SJCRH30 (cell line): Measurements from ENCODE around the gene TOMM22. TPM values are rescaled to one million over a fixed set of nuclear protein-coding genes. Genes with fewer than 3 reads are reported as not detected.

ENCODE experiments used
- DNase-seq, 2 experiments: peaks; one replicate each; pipeline ENCODE4 v3.0.0-alpha.2; 2015 to 2020
- H3K27ac ChIP-seq: fragments of 250-450 bp; sonication (Bioruptor Pico); 2 replicates; pipeline ENCODE4 v1.5.1; 2020; ENCODE audit warnings: mild to moderate bottlenecking, moderate library complexity
- H3K27me3 ChIP-seq: fragments of 250-450 bp; sonication (Bioruptor Pico); 2 replicates; pipeline ENCODE4 v1.5.1; 2020; ENCODE audit warnings: mild to moderate bottlenecking, moderate library complexity
- H3K36me3 ChIP-seq: fragments of 250-450 bp; sonication (Bioruptor Pico); 2 replicates; pipeline ENCODE4 v1.5.1; 2020; ENCODE audit warnings: mild to moderate bottlenecking, moderate library complexity
- H3K4me1 ChIP-seq: fragments of 250-450 bp; sonication (Bioruptor Pico); 2 replicates; pipeline ENCODE4 v1.5.1; 2020; ENCODE audit warnings: mild to moderate bottlenecking, moderate library complexity
- H3K4me3 ChIP-seq: fragments of 250-450 bp; sonication (Bioruptor Pico); 2 replicates; pipeline ENCODE4 v1.5.1; 2020; ENCODE audit warnings: mild to moderate bottlenecking, moderate library complexity
- H3K9me3 ChIP-seq: fragments of 250-450 bp; sonication (Bioruptor Pico); replicated peaks from 2 replicates; pipeline ENCODE4 v1.5.1; 2020; ENCODE audit warnings: mild to moderate bottlenecking, moderate library complexity
- total RNA-seq: library from RNA; depleted of rRNA; stranded (reverse); fragments of >200 nt; shearing (Covaris generic); gene quantifications from 2 replicates; pipeline ENCODE4 v1.2.3, GENCODE V29; 2014

The TOMM22 gene
- total RNA-seq, 1 experiment from 2014 or later: 79.0 TPM

DNA sequence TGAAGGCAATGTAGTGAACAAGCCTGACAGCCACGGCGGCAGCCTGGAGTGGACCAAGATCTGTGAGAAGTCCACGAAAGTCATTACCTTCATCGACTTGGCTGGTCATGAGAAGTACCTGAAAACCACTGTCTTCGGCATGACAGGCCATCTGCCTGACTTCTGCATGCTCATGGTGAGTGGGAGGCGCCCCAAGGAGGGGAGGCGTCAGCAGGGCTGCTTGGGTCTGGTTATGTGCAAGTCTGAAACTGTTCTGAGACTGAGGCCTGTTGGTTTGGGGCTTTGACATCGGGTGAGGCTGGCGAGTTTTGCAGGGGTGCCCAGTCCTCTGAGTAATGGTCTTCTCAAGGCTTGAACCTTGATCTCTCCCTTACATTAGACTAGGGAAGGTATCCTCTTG lies 35.1 kb downstream of the TOMM22 start:
- Histone ChIP-seq H3K4me3 (no peak overlapping the region), H3K36me3 (peaks cover 11% of the 10 kb centered on the region), H3K4me1 (peaks cover 6% of the 10 kb centered on the region; the same call in 1 of the 2 replicates), H3K9me3 (no peaks in the 10 kb centered on the region), H3K27ac (no peak overlapping the region), H3K27me3 (no peaks in the 10 kb centered on the region)
- DNase-seq: no peak

DNA sequence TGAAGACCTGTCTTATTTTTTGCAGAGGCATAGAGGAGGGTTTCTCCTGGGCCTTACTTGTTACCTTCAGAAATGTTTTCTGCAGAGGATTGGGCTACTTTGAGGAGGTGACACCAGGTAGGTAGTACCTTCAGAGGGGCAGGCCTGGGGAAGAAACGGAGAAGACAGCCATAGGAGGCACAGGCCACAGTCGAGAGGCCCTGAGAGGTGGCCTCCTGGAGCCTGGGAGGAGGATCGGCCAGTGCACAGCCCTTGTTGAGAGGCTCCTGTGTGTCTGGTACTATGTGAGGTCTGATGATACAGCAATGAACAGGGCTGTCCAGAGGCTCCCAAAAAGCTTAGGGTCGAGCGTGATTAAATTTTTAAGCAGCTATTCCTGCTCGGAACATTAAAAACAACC lies 35.5 kb downstream of the TOMM22 start:
- Histone ChIP-seq H3K4me3 (no peak overlapping the region), H3K4me1 (peaks cover 6% of the 10 kb centered on the region; the same call in 1 of the 2 replicates), H3K27ac (no peak overlapping the region), H3K27me3 (no peaks in the 10 kb centered on the region), H3K9me3 (no peaks in the 10 kb centered on the region), H3K36me3 (peaks cover 16% of the 10 kb centered on the region)
- DNase-seq: no peak

DNA sequence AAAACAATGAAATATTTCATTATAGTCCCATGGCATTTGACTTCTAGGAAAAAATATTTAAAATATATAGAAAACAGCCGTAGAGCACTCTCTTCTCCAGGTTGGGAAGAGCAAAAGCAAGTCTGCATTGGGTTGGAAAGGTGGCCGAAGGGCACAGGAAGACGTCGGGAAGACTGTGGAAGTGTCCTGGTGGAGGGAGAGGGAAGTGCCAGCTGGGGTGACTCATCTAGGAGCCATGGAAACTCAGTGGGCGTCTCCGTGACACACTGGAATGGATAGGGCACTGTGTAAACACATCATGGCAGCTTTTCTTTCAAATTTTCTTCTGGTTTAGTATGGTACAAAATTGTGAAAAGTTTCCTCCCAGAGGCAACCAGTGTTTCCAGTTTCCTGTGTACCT lies 36.7 kb downstream of the TOMM22 start:
- Histone ChIP-seq H3K4me3 (no peak overlapping the region), H3K27ac (no peak overlapping the region), H3K4me1 (peaks cover 6% of the 10 kb centered on the region; the same call in 1 of the 2 replicates), H3K9me3 (no peaks in the 10 kb centered on the region), H3K27me3 (no peaks in the 10 kb centered on the region), H3K36me3 (peaks cover 22% of the 10 kb centered on the region)
- peak; percentile 48 to 57 for DNase-seq

DNA sequence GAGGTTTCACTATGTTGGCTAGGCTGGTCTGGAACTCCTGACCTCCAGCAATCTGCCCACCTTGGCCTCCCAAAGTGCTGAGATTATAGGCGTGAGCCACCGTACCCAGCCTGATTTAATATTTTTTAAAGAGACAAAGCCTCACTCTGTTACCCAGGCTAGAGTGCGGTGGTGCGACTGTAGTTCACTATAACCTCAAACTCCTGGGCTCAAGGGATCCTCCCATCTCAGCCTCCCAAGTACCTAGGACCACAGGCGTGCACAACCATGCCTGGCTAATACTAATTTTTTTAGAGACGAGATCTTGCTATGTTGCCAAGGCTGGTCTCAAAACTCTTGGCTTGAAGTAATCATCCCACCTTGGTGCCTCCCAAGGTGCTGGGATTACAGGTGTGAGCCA lies 37.4 kb downstream of the TOMM22 start:
- Histone ChIP-seq H3K4me3 (no peak overlapping the region), H3K27ac (no peak overlapping the region), H3K9me3 (no peaks in the 10 kb centered on the region), H3K36me3 (peaks cover 24% of the 10 kb centered on the region), H3K4me1 (peaks cover 6% of the 10 kb centered on the region; the same call in 1 of the 2 replicates), H3K27me3 (no peaks in the 10 kb centered on the region)
- DNase-seq: no peak

DNA sequence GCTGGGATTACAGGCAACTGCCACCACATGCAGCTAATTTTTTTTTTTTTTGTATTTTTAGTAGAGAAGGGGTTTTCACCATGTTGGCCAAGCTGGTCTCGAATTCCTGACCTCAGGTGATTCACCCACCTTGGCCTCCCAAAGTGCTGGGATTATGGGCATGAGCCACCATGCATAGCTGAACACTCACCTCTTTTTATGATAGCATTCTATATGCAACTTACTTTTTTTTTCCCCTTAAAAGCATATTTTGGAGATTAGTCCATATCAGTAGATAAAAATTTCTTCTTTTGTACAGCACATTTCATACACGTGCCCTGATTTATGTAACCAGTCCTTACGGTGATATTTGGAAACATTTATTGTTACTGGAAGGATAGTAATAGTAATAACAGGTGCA lies 38.6 kb downstream of the TOMM22 start:
- Histone ChIP-seq H3K4me3 (no peak overlapping the region), H3K27ac (no peak overlapping the region), H3K4me1 (peaks cover 6% of the 10 kb centered on the region; the same call in 1 of the 2 replicates), H3K36me3 (peaks cover 27% of the 10 kb centered on the region), H3K27me3 (no peaks in the 10 kb centered on the region), H3K9me3 (no peaks in the 10 kb centered on the region)
- DNase-seq: no peak

DNA sequence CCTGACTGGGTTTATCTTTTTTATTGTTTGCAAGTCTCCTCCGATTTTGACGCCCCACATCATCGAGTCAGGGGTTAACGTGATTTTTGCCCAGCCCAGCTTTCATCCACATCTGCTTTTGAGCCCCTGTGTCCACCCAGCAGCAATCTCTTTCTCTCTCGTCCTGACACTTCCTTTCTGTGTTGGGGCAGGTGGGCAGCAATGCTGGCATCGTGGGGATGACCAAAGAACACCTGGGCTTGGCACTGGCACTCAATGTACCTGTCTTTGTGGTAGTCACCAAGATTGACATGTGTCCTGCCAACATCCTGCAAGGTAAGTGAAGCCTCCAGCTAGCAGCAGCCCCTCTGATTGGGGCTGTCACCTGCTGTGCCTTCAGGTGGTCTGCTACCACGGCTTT lies 39.8 kb downstream of the TOMM22 start:
- DNase-seq: no peak
- peaks cover 6% of the 10 kb centered on the region; the same call in 1 of the 2 replicates for H3K4me1 ChIP-seq
- H3K27me3 ChIP-seq: no peaks in the 10 kb centered on the region
- H3K4me3 ChIP-seq: no peak overlapping the region
- no peak overlapping the region for H3K27ac ChIP-seq
- peaks cover 34% of the 10 kb centered on the region for H3K36me3 ChIP-seq
- no peaks in the 10 kb centered on the region for H3K9me3 ChIP-seq

DNA sequence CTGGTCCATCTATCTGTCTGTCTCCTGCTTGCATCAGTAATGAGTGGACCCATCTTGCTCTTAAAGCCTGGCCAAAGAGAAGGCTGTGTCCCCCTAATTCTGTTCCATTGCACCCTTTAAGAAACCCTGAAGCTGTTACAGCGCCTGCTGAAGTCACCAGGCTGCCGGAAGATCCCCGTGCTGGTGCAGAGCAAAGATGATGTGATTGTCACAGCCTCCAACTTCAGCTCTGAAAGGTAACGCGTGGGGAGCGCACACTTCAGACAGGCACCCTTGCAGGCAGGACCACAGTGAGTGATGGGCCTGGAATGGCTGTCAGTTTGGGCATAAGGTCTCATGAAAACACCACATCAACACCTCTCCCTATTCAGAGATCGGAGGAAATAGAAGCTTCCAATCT lies 42.4 kb downstream of the TOMM22 start:
- Histone ChIP-seq H3K27me3 (no peaks in the 10 kb centered on the region), H3K4me3 (no peak overlapping the region), H3K9me3 (no peaks in the 10 kb centered on the region), H3K4me1 (no peaks in the 10 kb centered on the region), H3K27ac (no peak overlapping the region), H3K36me3 (peaks cover 44% of the 10 kb centered on the region)
- no peak for DNase-seq

DNA sequence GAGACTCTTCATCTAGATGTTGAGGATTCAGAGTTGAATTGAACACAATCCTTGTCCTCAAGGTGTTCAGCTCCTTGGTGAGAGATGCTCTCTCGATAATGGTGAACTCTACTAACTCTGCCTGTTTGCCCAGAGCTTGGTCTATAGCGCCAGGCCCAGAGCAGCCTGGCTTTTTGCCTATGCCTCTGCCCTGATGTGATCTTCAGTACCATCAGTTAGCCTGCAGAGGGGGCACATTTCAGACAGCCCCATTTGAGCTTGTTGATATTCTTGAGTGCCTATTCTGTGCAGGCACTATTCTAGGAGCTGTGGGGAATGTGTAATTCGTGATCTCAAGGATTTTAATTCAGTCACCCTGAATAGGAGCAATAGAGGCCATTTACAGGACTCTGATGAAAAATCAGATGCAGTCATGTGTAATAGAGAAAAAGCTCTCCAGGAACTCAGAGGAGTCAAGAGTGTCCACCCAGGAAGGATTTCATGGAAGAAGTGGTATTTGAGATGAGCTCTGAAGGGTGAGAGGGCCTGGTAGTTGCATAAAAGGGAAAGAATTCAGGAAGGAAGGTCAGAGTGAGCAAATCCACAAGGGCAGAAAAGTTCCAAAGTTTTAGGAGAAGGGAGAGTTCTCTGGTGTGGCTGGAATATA lies 43.3 kb downstream of the TOMM22 start:
- no peak overlapping the region for H3K27ac ChIP-seq
- no peaks in the 10 kb centered on the region for H3K4me1 ChIP-seq
- H3K9me3 ChIP-seq: no peaks in the 10 kb centered on the region
- no peaks in the 10 kb centered on the region for H3K27me3 ChIP-seq
- H3K36me3 ChIP-seq: peaks cover 44% of the 10 kb centered on the region
- no peak overlapping the region for H3K4me3 ChIP-seq
- DNase-seq: peak in 1 of 2 experiments; percentile 44

DNA sequence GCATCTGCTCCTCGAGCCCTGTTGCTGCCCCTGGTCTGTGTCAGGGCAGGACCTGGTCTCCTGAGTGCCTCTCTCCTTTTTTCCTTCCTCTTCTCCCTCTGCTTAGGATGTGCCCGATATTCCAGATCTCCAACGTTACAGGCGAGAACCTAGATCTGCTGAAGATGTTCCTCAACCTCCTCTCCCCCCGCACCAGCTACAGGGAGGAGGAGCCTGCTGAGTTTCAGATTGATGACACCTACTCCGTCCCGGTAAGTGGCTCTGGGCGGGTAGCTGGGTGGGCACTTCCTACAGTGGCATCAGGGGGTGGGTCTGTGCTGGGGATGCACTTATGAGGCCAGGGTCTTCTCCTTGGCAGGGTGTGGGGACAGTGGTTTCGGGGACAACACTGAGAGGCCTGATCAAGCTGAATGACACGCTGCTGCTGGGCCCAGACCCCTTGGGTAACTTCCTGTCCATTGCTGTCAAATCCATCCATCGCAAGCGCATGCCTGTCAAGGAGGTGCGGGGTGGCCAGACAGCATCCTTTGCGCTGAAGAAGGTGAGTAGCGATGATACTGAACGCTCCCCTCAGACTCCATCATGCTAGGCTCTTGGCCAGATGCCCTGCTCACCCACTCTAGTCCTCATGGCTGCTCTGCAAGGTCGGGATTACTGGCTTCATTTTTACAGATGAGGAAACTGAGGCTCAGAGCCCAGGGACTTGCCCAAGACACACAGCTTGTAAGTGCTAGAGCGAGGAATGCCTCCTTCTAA lies 44.3 kb downstream of the TOMM22 start:
- Histone ChIP-seq H3K9me3 (no peaks in the 10 kb centered on the region), H3K36me3 (peaks cover 39% of the 10 kb centered on the region), H3K27me3 (no peaks in the 10 kb centered on the region), H3K4me1 (no peaks in the 10 kb centered on the region), H3K27ac (no peak overlapping the region), H3K4me3 (no peak overlapping the region)
- no peak for DNase-seq

DNA sequence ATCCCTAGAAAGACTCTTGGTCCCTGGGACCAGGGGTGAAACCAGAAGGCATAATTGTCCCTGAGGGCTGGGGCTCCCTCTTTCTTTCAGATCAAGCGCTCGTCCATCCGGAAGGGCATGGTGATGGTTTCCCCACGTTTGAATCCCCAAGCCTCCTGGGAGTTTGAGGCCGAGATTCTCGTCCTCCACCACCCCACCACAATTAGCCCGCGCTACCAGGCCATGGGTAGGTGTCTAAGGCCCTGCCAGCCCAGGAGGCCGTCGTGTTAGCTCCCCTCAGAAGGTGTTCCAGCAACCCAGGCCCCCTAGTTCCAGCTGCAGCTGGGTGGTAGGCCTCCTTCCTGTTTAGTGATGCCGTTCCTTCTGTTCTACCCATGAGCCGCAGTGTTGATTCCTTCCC lies 45.4 kb downstream of the TOMM22 start:
- Histone ChIP-seq H3K4me3 (no peak overlapping the region), H3K27me3 (no peaks in the 10 kb centered on the region), H3K27ac (no peak overlapping the region), H3K36me3 (peaks cover 41% of the 10 kb centered on the region), H3K4me1 (no peaks in the 10 kb centered on the region), H3K9me3 (no peaks in the 10 kb centered on the region)
- DNase-seq: no peak

DNA sequence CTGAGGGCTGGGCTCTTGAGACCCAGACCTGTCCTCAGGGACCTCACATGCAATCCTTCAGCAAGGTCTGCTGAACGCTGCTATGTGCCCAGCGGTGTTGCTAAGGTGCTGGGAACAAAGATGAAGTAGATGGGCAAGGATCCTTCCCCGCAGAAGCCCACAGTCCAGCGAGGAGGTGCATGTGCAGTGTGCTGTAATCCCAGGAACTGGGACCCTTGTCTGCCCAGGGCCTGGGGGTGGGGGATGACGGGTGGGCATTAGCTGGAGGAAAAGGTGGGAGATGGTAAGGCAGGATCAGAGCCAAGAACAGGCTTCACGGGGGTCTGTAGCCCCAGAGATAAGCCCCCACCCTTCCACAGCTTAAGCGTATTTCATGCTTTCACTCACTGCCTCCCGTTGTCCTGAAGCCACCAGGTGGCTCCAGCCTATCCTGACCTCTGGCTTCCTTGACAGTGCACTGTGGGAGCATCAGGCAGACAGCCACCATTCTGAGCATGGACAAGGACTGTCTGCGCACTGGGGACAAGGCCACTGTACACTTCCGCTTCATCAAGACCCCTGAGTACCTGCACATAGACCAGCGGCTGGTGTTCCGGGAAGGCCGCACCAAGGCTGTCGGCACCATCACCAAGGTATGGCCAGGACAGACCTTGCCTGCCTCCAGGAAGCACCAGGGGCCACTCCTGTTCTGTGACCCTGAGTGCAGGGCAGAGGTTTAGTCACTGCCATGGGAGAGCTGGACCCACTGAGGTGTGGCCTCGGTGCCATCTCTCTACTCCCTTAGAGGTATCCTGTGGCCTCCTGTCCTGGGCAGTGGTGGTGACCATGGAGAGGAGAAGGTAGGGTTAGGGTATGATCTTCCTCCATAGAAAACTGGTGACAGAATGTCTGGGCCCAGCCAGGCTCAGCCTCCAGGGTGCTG lies 46.0 kb downstream of the TOMM22 start:
- Histone ChIP-seq H3K4me3 (no peak overlapping the region), H3K36me3 (peaks cover 38% of the 10 kb centered on the region), H3K9me3 (no peaks in the 10 kb centered on the region), H3K27me3 (no peaks in the 10 kb centered on the region), H3K27ac (no peak overlapping the region), H3K4me1 (no peaks in the 10 kb centered on the region)
- DNase-seq: no peak

DNA sequence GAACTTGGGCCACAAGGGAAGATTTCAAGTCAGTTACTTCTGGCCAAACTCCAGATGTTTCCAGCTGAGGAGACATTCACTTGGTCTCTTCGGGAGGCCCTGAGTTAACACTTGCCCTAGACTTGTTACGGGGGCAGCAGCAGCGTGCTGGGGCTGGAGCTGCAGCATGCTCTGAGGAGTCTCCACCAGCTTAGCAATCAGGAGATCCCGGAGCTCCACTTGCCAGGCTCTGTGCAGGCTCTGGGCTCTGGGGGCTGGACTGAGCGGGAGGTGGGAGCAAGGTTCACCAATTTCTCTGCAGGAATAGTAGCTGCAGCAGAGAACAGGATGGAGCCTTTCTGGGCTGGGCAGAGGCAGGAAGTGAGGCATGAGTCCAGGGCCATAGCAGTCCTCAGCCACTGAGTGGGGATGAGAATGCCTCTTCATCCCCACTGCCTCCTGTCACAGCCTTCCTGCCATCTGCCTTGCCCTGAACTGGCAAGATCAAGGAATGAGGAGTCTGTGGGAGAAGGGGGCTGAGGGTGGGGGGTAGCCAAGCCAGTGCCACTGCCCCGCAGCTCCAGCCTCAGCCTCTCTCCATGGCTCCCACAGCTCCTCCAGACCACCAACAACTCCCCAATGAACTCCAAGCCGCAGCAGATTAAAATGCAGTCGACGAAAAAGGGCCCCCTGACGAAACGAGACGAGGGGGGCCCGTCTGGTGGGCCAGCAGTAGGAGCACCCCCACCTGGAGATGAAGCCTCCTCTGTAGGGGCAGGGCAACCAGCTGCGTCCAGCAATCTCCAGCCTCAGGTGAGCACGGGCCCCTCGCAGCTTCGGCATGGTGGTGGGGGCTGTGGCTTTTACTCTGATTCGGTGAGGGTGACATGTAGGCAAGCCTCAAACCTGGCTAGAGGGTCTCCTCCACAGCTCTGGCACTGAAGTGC lies 47.4 kb downstream of the TOMM22 start:
- Histone ChIP-seq H3K4me1 (no peaks in the 10 kb centered on the region; the same call in 1 of the 2 replicates), H3K27ac (no peak overlapping the region), H3K27me3 (no peaks in the 10 kb centered on the region), H3K36me3 (peaks cover 35% of the 10 kb centered on the region), H3K4me3 (no peak overlapping the region), H3K9me3 (no peaks in the 10 kb centered on the region)
- DNase-seq: no peak

DNA sequence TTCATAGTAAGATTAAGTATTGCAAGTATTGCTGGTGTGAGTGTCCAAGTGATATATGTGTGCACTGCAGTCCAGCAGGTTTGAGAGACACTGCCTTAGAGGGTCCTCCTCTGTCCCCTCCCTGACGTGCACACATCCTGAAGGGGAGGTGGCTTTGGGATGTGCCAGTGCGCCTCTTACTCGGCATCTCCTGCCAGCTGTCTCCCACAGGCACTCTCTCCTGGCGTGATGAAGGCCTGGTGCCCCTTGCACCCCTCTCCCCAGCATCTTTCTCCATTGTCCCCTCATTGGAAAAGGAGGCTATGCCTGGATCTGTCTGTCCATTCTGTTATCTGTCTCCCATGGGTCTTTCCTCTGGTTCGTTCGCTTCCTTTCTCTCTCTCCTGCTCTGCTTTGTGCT lies 48.2 kb downstream of the TOMM22 start:
- no peaks in the 10 kb centered on the region; the same call in 1 of the 2 replicates for H3K4me1 ChIP-seq
- no peak overlapping the region for H3K27ac ChIP-seq
- no peak for DNase-seq
- no peak overlapping the region for H3K4me3 ChIP-seq
- peaks cover 35% of the 10 kb centered on the region for H3K36me3 ChIP-seq
- H3K27me3 ChIP-seq: no peaks in the 10 kb centered on the region
- H3K9me3 ChIP-seq: no peaks in the 10 kb centered on the region

DNA sequence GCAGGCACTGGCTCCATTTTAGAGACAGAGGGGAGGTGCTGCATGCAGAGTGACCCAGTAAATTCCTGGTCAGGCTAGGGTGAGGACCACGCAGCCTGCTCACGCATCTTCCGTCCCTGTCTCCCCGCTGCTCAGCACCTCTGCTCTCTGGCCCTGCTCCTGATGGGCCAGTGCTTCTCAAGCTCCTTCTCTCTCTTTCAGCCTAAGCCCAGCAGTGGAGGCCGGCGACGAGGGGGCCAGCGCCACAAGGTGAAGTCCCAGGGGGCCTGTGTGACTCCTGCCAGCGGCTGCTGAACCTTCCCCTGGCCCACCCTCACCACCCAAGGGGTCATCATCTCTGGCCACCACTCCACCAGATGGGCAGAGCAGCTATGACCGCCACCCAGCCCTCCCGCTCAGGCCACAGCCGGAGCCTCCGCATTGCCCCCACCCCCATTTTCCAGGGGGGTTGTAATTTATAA lies 48.7 kb downstream of the TOMM22 start:
- DNase-seq: no peak
- Histone ChIP-seq H3K27me3 (no peaks in the 10 kb centered on the region), H3K27ac (no peak overlapping the region), H3K9me3 (no peaks in the 10 kb centered on the region), H3K4me3 (no peak overlapping the region), H3K36me3 (peaks cover 35% of the 10 kb centered on the region), H3K4me1 (no peaks in the 10 kb centered on the region; the same call in 1 of the 2 replicates)
